GM18526 (cell line): ENCODE data around the gene NID1.

Experiments used
- POLR2A ChIP-seq: IDR thresholded peaks from 3 replicates; pipeline ENCODE4 v1.6.1; 2011; ENCODE audit not compliant: insufficient read length; ENCODE audit errors: extremely low read depth

The NID1 gene

DNA sequence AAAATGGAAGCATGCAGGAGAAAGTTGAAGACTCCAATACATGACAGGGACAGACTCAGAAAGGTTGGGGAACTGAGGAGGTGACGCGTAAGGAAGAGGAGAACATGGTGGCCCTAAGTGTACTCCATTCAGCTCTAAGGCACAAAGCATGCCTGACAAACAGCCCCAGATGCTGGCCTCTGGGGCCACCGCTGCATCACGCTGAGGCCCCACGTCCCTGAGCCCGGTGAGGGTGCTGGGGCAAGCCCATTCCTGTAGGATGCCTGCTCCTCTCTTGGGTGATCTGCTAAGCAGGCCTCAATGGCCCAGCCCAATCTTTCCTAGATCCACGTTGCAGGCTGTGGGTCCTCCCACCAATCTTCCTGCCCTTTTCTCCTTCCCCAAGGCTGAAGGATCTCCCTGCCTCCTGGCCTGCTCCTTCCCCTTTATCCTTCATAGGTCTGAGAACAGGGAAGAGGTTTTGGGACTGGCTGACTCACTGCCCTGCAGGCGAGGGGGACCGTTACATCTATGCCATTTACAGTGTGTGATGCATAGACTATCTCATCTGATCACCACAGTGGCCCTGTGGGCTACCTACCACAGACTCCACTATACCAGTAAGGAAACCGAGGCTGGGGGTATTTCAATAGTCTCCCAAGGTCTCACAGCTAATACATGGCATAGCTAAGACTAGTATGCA, 16.8 kb upstream of the NID1 start:
- no peak for TF ChIP-seq POLR2A

- no peak for TF ChIP-seq POLR2A
Measured at GRCh38 chr1:236079703-236080102, 14.8 kb upstream of the NID1 start.

DNA sequence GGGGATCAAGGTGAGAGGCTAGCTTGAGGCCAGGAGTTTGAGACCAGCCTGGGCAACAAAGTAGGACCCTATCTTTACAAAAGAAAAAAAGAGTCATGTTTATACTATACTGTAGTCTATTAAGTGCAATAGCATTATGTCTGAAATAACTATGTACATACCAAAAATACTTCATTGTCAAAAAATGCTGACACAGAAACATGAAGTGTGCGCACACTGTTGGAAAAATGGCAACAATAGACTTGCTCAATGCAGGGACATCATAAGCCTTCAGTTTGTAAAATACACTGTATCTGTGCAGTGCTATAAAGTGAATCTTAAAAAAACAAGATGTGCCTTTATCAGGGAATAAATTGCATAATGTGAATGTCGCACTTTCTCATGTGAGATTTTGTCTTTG, 14.1 kb upstream of the NID1 start:
- TF ChIP-seq POLR2A = no peak

- no peak for TF ChIP-seq POLR2A
Measured at GRCh38 chr1:236075848-236076247, 11.0 kb upstream of the NID1 start.

GRCh38 chr1:236073307-236073897, 8.5 kb upstream of the NID1 start:
- TF ChIP-seq POLR2A = no peak

DNA sequence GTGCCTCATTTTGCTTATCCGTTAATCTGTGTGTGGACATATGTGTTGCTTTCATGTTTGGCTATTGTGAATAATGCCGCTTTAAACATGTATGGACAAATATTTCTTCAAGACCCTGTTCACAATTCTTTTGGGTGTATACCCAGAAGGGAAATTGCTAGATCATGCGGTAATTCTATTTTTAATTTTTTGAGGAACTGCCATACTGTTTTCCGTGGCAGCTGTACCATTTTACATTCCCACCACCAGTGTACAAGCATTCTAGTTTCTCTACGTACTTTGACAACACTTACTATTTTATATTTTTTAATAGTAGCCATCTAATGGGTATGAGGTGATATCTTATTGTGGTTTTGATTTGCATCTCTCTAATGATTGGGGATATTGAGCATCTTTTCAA, 7.1 kb upstream of the NID1 start:
- no peak for TF ChIP-seq POLR2A

GRCh38 chr1:236070753-236071152, 5.9 kb upstream of the NID1 start:
- no peak for TF ChIP-seq POLR2A

DNA sequence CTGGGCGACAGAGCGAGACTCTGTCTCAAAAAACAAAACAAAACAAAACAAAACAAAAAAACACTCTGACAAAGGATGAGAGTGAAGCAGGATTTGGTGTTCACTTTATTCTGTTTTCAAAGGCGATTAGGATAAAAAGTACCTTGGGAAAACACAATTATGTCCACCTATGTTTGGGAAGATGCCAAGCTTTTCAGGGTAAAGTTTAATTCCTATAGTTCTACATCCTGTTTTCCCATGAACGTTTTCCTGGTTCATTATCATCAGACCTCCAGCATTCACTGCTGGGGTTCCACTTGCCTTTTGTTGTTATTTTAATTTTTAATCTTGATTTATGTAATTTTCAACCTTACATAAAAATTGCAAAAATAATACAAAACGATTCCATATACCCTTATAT, 4.9 kb upstream of the NID1 start:
- TF ChIP-seq POLR2A = no peak

DNA sequence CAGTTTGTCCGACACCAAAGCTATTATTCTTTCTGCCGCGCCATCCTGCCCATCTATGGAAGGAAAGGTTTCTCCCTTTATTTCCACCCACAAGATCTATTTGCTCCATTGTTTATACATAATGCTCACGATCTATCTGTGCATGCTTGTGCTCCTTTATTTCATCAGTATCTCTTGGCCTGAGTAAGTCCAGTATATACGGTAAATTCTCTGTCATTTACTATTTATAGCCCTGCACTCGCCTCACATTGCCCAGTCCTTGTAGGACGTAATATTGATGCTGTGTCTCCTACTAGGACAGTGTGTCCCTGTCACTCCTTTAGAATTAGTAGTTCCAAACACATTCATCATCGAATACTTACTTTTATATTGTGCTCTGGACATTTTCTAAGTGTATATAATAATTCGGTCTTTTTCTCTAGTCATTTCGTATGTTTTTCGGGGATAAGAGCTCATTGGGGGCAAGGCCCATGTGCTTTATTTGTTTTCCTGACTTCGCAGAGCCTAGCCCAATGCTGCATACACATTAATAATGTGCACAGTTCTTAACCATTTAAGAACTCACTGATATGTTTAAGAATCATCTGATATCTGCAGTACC, 3.1 kb upstream of the NID1 start:
- no peak for TF ChIP-seq POLR2A

DNA sequence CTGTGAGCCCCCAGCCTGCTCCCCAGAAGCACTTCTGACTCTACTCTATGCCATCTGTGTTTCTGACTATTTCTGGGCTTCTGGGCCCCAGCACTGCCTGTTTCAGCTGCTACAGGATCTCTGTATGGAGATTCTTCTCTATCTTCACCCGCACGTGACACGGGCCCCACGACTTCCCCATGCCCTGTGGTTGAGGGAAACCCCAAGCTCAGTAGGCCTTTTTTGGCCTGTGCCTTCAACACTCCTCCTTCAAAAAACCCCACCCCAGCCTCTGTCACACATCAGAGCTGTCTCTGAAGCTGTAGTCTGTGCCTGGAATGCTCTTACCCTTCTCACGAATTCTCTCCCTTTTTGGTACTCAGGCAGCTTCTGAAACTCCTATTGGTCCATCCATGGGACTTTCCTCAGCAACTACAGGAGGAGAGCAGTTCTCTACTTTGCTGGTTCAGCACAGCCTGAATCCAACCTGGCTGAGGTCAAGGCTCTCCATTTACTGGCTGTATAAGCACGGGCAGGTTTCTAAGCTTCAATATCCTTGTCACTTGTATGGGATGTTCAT, 2.0 kb upstream of the NID1 start:
- TF ChIP-seq POLR2A = no peak

DNA sequence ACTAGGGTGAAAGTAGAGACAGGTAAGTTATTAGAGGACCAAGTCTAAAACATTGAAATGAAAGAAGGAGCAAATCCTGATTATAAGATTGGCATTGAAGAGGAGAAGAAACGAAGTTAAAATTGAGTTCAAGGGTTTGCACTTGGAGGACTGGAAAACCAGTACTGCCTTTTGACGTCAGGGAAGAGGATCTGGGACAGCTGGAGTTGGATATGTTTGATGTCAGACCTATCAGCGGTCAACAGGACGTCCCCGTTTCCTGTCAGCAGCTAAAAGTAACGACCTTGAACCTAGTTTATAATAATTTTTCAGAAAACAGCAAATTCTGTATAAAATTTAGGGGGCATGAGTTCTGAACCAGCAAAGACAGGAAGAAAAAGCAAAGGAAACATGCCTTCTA, 1.2 kb upstream of the NID1 start:
- TF ChIP-seq POLR2A = no peak

DNA sequence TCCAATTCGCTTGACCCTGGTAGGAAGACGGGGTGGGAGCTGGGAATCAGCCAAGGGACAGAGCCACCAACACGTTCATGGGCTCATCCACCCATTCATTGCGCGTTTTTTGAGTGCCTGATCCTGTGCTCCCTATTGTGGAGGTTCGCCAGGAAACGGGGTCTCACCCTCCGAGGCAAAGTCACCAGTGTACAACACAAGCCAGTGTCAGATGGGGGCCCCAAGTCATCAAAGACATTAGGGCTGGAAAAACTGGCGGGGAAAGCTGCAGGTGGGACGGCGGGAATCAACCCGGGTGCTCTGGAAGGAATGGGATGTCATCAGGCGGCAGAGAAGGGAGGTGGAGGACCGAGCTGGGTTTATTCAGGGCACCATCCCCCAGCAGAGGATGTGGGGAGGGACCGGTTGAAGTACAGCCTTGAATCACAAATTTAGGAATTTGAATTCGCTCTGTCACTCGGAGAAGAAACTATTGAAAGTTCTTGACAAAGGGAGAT, 667 bp upstream of the NID1 start:
- TF ChIP-seq POLR2A = no peak

DNA sequence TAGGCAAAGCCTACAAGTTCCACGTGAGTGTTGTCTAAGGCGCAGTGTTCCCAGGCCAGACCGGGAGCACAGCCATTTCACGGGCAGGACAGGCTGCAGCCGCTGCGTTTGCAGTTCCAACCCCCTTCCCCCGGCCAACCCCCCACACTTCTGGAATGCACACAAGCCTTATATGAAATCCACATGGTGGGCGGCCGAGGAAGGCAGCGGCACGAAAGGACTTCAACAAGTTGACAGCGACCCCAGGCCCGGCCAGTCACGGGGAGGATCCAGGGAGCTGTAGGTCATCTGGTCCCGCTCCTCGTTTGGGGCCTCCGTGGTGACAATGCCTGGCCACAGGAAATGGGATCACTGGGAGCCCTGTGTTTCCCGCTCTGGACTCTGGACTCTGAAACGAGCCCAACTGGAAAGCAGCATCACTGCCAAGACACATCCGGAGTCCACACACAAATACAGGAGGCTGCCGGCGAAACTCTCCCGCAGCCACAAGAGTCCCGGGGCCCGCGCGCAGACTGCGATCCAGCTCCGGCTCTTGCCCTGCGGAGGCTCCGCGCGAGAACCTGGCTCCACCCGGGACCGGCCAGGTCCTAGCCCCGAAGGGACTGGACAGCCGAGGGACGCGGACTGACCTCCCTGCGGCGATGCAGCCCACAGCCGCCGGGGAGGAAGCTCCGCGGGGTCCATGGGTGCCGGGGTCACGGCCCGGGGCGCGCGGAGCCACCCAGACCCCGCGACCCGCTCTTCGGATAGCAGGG, 794 bp downstream of the NID1 start:
- TF ChIP-seq POLR2A = peak; percentile 2

- TF ChIP-seq POLR2A = no peak
Measured at GRCh38 chr1:236063551-236063918, 1.4 kb downstream of the NID1 start.

DNA sequence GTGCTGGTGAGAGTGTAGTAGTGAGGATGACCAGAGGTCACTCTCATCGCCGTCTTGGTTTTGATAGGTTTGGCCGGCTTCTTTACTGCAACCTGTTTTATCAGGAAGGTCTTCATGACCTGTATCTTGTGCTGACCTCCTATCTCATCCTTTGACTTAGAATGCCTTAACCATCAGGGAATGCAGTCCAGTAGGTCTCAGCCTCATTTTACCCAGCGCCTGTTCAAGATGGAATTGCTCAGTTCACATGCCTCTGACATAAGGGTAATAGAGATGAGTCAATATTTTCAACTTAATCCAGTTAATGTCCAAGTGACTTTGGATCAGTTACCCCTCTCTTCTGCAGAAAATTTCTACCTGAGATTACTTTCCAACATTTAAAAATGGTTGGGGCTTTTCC, 4.6 kb downstream of the NID1 start:
- no peak for TF ChIP-seq POLR2A

- TF ChIP-seq POLR2A = no peak
Measured at GRCh38 chr1:236059011-236059410, 5.9 kb downstream of the NID1 start.
